Bone marrow (tissue), 2 donors: ENCODE data around the gene DGKA.
A peak's percentile ranks its signal among the peaks of the same experiment; 100 is the strongest.

ENCODE experiments used
- DNase-seq, 2 donors: peaks; one replicate each; lab custom pipeline; 2025; lab: John Stamatoyannopoulos, UW

Gene DGKA

GRCh38 chr12:55931780-55932550 is 1.0 kb downstream of the DGKA start:
- peak in 1 of 2 donors; percentile 47 for DNase-seq

- DNase-seq: no peak
Measured at GRCh38 chr12:55932551-55932910, 1.6 kb downstream of the DGKA start.

- DNase-seq: peak in 1 of 2 donors; percentile 56
Measured at GRCh38 chr12:55933169-55933798, 2.3 kb downstream of the DGKA start.

- no peak for DNase-seq
Measured at GRCh38 chr12:55933799-55934742, 3.1 kb downstream of the DGKA start.

GRCh38 chr12:55934773-55935172 is 3.8 kb downstream of the DGKA start:
- no peak for DNase-seq

- DNase-seq: no peak
Measured at GRCh38 chr12:55935738-55936151, 4.8 kb downstream of the DGKA start.

GRCh38 chr12:55937981-55938380 is 7.0 kb downstream of the DGKA start:
- no peak for DNase-seq

GRCh38 chr12:55938826-55939501 is 8.0 kb downstream of the DGKA start:
- DNase-seq: no peak

- peak; percentile 45 to 73 for DNase-seq
Measured at GRCh38 chr12:55940065-55940732, 9.2 kb downstream of the DGKA start.

- no peak for DNase-seq
Measured at GRCh38 chr12:55942055-55942454, 11.1 kb downstream of the DGKA start.

- DNase-seq: no peak
Measured at GRCh38 chr12:55942577-55943136, 11.7 kb downstream of the DGKA start.

GRCh38 chr12:55946553-55946952 is 15.6 kb downstream of the DGKA start:
- DNase-seq: no peak

- no peak for DNase-seq
Measured at GRCh38 chr12:55955344-55955743, 24.4 kb downstream of the DGKA start.

- DNase-seq: peak in 1 of 2 donors; percentile 28
Measured at GRCh38 chr12:55955800-55956508, 25.0 kb downstream of the DGKA start.

- no peak for DNase-seq
Measured at GRCh38 chr12:55957106-55957859, 26.3 kb downstream of the DGKA start.

- no peak for DNase-seq
Measured at GRCh38 chr12:55963760-55964159, 32.8 kb downstream of the DGKA start.

- no peak for DNase-seq
Measured at GRCh38 chr12:55965240-55965639, 34.3 kb downstream of the DGKA start.

GRCh38 chr12:55965941-55966407 is 35.0 kb downstream of the DGKA start, which contains the start of gene PMEL:
PMEL (minus strand) TSS chr12:55966042; CDS start chr12:55966011, 31 bp downstream.
- DNase-seq: no peak
